Measurements from ENCODE around the gene TRIM46.

Gene TRIM46

DNA sequence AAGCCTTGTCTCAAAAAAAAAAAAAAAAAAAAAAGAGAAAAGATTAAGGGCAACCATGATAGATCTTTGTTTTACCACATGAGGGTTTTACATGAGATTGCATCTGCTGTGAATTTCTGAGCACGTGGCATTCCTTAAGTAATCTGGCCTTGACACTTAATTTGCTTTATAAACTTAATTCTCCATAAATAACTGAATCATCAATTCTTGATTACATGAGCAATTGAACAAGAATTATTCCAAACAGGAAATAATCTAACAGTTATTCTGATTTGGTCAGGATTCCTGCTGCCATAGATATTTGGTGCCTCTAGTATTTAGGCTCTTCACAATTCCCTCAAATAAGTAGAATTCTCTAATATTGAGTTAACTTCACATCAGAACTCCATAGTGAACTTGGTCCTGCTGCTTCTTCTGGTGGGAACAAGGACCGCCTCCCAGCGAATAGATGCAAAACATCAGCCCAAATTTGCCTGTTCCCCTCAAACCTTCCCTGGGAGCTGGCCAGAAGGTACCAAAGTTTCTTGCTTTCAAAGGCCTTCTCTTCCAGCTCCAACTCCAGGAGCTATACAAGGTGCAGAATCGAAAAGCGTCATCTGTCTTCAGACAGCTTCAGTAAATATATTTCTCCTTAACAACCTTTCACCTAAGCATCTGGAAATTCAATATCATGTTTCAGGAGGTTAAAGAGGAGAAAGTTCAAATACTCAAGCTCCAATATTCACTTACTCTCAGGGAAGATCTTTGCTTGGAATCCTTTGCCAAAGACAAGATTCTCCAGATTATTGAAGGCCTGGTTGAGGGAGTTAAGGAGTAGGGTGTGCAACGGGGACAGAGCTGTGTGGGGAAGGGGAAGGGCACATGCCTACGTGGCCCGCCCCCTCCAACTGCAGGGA is 1.6 kb upstream of the TRIM46 start:
- no peak for DNase-seq

DNA sequence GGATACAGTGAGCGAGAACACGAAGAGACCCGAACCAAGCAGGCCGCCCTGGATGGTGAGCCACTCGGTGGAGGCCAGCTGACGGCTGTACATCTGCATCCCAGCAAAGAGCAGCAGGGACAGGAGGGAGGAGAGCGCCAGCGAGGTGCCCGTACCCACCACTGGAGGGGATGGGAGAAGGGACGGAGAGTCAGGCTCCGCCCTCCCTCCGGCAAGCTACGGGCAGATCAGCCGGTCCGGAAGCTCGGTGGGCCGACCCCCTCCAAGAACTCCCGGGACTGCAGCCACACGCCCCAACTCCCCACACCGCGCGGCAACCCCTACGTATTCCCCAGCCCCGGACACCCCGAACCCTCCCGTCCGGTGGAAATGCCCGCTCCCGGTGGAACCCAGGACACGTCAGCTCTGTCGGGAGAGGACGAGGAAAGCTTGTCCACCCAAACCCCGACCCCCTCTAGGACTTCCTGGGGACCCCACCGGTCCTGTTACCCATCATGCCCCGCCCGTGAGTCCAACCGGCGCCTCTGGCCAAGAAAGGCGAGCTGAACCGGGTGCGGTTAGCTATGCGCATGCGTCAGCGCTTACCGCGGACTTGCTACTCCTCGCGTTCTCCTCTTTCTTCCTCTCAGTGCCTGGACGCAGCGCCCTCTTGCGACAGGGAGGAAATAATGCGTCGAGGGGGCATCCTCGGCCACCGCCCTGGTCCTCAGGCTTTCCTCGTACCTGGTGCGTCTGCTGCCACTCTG is 744 bp upstream of the TRIM46 start, which contains the start of gene KRTCAP2:
TSS of gene KRTCAP2 (minus strand) at position 573 of the 746 bp plus-strand sequence. CDS start at position 493, 80 bp downstream.
- DNase-seq: peak; percentile 99

DNA sequence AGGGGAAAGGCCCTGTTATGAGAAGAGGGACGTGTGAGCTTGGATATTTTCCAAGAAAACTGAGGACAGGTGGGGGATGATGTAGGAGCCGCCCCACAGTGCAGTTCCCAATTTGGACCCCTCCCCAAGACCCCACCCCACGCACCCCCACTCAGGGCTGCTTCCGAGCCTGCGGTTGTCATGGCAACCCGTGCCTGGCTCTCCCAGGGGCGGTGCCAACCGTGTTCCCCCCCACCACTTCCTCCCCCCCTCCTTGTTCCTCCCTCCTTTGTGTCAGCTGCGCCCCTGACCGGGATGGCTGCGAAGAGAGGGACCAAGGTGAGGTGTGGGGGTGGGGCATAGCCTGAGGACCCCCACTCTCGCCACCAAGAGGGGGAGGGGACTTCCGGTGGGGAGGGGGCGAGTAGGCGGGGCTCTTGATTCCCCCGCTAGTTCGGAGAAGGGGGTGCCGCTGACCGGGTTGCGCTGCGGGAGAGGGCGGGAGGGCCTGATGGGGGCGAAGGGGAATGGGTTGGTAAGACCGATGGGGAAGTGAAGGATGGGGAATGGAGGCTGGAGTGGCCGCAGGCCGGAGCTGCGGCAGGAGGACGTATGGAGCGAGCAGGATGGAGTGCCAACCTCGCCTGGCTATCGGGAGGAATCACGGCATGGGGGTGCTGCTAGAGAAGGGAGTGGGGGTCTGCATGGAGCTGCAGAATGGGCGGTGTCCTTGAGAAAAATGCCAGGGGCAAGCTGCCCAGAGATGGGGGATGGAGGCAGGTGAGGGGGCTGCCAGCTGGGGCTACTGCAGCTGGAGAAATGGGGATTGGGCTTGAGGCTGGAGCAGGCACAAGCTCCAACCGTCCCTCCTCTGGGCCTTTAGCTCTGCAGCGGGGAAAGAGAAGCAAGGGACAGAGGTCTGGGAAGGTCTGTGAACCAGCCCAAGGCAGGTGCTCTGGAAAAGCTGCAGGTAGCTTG is 953 bp downstream of the TRIM46 start:
- DNase-seq: peak; percentile 73

DNA sequence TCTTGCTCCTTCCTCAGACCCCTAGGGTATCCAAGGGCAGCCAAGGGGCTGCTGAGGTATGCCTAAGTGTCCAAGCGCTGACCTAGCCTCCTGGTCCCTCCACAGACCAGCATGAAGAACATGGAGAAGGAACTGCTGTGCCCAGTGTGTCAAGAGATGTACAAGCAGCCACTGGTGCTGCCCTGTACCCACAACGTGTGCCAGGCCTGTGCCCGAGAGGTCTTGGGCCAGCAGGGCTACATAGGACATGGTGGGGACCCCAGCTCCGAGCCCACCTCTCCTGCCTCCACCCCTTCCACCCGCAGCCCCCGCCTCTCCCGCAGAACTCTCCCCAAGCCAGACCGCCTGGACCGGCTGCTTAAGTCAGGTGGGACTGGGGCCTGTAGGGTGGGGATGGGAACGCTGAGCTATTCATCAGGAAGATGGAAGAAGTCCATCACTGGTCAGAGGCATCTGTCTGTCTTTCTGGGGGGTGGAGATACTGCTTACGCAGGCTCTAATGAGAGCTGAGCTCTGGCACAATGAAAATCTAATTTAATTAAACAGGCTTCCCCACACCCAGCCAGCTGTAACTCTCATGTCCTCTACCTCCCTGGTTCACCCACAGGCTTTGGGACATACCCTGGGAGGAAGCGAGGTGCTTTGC is 1.8 kb downstream of the TRIM46 start:
- no peak for DNase-seq

DNA sequence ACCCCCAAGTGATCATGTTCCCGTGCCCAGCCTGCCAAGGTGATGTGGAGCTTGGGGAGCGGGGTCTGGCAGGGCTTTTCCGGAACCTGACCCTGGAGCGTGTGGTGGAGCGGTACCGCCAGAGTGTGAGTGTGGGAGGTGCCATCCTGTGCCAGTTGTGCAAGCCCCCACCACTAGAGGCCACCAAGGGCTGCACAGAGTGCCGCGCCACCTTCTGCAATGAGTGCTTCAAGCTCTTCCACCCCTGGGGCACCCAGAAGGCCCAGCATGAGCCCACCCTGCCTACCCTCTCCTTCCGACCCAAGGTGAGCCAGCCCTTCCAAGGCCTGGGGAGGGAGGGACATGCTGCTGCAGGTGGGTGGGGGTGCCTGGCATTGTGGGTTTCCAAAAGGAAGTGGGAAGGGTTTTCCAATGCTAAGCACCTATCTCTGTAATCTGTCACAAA is 2.3 kb downstream of the TRIM46 start:
- DNase-seq: peak; percentile 80

DNA sequence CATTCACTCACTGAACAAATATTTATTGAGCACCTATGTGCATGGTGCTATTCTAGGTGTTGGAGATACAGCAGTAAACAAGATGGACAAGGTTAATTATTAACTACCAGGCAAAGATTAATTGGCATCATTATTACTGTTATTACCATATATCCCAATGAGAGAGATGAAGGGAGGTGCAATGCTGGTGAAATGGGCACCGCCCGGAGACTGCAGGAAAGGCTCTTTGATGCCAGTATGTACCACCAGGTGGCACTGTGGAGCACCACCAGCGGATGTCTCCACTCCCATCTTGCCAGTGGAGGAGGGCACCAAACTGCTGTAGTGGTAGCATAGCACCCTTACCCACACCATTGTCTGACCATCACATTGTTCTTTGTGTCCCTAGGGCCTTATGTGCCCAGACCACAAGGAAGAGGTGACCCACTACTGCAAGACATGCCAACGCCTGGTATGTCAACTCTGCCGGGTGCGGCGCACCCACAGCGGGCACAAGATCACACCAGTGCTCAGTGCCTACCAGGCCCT is 3.0 kb downstream of the TRIM46 start:
- peak; percentile 94 for DNase-seq

DNA sequence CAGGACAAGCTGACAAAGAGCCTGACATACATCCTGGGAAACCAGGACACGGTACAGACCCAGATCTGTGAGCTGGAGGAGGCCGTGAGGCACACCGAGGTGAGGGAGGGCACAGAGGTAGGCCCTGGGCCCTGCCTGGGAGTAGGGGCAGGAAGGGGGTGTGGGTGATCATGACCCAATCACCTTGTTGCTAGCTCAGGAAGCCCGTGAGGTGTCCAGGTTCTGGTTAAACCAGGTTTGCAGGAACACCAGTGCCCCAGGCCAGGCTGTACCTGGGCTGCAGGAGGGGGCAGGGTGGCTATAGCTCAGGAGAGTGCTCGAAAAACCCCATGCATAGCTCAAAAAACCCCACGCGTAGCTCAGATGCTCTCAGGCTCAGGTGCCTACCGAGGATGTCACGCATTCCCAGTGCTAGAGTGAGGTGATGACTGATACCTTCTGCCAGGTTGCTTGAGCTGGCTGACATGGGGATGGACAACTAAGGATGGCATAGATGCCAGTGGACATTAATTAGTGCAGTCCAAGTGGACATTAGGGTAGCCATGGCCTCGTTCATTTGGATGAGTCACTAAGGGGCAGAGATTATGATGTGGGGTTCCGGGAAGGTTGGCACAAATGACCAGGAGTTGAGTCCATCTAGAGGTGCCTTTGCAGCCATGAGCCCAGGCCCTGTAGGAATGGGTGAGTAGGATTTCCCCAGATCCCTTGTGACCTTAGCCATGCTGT is 3.7 kb downstream of the TRIM46 start:
- DNase-seq: no peak

DNA sequence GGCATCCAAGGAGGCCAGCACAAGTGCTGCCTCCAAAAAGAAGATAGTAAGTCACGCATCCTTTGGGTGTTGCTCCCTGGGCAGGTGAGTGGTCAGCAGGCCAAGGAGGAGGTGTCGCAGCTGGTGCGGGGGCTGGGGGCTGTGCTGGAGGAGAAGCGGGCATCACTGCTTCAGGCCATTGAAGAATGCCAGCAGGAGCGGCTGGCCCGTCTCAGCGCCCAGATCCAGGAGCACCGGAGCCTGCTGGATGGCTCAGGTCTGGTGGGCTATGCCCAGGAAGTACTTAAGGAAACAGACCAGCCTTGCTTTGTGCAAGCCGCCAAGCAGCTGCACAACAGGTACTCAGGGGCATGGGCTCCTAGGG is 4.3 kb downstream of the TRIM46 start:
- DNase-seq: no peak

DNA sequence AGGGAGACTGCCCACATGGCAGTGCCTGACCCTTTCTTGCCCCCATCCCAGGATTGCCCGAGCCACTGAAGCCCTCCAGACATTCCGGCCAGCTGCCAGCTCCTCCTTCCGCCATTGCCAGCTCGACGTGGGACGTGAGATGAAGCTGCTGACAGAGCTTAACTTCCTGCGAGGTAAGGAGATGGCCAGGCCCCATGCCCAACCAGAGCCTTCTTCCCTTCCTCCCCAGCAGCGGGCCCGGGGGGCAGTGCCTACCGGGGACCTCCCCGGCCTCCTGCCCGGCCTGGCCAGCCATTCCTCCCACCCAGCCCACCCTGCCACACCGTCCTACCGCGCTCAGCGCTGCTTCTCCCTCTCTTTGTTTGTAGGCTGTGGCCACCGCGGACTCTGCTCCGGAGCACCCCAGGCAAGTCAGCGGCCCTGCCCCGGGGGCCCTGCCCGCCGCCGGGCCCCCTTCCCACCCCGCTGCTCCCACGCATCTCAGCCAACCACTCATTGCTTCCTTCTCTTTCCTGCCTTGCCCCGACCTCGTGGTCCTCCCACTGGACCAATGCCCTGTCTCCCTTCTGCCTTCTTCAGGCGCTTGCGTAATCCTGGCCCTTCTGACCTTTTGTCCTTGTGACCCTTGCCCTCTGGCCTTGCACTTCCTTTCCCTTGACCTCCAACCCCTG is 4.9 kb downstream of the TRIM46 start:
- DNase-seq: no peak

DNA sequence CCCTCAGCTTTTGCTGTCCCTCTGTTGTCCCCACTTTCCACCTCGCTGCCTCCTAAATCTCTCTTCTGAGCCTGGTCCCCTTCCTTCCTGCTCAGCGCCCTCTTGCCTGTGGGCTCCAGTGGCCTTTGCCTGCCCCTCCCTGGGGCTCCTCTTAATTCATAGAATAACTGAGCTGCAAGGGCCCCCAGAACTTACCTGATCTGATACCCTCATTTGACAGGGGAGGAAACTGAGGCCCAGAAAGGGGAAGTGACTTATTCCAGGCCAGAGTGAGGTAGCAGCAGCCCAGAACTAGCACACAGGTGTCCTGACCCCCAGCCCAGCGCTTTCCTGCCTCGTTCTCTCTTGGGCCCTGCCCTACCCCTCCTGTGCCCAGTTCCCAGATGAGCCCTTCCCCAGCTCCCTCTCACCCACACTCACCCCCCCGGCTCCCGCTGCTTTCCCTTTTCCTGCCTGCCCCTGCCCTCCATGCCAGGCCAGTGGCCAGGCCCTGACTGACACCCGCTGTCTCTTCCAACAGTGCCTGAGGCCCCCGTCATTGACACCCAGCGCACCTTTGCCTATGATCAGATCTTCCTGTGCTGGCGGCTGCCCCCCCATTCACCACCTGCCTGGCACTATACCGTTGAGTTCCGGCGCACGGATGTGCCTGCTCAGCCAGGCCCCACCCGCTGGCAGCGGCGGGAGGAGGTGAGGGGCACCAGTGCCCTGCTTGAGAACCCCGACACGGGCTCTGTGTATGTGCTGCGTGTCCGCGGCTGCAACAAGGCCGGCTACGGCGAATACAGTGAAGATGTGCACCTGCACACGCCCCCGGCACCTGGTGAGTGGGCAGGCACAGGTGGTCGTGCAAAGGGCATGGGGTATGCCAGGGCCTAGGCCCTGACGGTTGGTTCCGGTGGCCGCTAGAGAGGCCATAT is 5.7 kb downstream of the TRIM46 start:
- no peak for DNase-seq

DNA sequence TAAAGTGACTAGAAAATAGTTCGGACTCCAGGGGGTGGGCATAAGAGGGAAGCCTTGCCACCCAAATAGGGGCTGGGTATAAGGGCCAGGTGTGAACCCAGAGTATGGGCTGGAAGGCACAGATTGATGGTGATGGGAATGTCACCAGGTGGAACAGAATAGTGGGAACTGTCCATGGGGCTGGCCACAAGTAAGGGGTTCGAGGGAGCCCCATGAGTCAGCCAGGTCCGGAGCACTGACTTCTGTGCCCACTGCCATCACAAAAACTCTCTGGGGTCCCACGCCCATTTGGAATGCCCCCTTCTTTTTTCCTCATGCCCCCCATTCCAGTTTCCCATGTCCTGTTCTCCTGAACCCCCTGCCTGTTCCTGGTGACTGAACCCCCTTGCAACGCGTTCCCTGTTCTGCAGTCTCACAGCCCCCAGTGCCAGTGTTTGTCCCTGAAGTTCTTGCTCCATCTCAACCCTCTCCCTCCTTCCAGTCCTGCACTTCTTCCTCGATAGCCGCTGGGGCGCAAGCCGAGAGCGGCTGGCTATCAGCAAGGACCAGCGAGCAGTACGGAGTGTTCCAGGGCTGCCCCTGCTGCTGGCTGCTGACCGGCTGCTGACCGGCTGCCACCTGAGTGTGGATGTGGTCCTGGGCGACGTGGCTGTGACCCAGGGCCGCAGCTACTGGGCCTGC is 7.9 kb downstream of the TRIM46 start:
- DNase-seq: no peak

DNA sequence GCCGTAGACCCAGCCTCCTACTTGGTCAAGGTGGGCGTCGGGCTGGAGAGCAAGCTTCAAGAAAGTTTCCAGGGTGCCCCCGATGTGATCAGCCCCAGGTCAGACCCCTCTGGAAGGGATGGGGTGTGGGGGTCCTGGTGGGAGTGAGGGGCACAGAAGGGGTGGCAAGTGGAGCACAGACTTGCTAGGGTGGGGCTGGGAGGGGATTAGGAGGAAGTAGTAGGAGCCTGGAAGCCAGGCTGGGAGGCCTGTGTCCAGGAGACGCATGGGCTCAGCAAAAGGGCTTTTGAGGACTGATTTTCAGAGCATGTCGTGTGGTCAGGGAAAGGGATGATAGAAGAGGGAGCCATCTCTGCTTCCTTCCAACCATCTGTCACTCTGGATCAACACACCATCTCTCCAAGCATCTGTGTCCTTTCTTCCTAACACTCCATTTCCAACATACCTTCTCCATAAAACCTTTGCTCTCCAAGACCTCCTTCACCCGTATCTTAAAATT is 8.5 kb downstream of the TRIM46 start:
- DNase-seq: no peak

DNA sequence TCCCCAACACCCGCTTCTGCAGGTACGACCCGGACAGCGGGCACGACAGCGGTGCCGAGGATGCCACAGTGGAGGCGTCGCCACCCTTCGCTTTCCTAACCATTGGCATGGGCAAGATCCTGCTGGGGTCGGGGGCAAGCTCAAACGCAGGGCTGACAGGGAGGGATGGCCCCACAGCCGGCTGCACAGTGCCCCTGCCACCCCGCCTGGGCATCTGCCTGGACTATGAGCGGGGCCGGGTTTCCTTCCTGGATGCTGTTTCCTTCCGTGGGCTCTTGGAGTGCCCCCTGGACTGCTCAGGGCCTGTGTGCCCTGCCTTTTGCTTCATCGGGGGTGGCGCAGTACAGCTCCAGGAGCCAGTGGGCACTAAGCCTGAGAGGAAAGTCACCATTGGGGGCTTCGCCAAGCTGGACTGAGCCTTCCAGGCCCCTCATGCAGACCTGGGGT is 10.1 kb downstream of the TRIM46 start:
- no peak for DNase-seq

DNA sequence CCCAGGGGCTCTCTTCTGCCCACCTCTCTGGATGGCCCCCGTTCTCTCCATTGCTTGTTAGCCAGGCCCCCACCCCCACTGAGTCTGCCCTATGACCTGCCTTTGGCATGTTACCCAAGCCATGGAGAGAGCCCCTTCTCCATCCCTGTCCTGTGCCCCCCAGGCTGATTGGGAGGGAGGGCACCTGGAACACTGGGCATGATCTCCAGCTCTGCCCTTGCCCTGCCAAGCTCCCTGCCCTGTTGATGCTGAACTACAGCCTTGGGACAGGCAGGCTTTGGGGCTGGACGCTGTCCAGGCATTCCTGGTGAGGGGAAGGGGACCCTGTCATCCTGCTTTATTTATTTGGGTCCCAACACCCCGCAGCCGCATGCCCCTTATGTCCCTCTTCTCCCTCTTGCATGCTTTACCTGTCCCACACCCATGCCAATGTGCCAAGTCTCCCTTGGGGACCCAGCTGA is 10.7 kb downstream of the TRIM46 start:
- no peak for DNase-seq

DNA sequence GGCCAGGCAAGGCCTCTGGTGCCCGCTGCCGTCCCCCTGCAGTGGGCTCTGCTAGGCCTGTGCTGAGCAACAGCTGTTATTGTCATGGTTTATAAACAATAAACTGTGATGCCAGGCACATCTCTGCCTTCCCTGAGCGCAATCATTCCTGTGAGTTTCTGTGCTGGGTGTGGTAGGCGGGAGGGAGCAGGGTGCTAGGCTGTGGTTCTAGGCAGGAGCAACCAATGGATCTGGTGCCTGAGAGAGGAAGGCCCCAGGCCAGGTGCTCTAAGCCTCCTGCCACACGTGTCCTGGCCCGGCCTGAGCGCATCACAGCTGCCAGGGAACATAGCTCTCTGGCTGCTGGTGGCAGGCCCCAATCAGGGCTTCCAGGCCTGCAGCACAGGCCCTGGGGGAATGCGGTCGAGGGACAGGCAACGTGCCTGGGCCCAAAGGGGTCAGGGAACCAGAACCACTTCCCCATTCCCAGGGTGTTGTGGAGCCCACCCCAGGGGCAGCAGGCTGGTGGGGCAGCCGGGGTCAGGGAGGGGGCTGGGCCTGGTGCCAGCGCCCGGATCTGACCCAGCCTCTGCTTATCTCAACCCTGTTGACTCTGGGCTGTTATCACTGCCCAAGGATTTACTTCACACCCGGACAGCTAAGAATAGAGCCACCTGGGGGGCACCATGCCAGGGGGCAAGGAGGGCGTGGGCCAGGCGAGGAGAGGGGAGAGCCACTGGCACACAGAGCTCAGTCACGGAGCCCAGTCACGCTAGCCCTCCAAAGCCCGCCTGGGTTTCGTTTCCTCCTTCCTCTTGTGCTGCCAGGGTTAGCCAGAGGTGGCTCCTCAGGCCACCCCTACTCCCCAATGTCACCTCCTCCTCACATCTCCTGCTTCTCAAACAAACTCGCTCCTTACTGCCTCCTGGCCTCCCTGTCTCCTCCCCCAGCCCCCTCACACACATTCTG is 11.5 kb downstream of the TRIM46 start:
- DNase-seq: peak; percentile 72

DNA sequence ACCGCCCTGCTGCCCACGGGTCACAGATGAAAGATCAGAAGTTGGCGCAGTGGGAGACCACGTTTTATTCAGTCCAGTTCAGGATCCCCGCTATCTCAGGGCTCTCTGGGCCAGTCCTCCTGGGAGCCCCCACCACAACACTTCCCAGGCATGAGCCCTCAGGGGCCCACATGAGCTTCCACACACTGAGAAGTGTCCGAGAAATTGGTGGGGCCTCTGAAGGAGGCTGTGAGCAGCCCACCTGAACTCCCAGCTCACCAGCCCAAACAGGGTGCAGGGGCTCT is 12.1 kb downstream of the TRIM46 start:
- DNase-seq: no peak

DNA sequence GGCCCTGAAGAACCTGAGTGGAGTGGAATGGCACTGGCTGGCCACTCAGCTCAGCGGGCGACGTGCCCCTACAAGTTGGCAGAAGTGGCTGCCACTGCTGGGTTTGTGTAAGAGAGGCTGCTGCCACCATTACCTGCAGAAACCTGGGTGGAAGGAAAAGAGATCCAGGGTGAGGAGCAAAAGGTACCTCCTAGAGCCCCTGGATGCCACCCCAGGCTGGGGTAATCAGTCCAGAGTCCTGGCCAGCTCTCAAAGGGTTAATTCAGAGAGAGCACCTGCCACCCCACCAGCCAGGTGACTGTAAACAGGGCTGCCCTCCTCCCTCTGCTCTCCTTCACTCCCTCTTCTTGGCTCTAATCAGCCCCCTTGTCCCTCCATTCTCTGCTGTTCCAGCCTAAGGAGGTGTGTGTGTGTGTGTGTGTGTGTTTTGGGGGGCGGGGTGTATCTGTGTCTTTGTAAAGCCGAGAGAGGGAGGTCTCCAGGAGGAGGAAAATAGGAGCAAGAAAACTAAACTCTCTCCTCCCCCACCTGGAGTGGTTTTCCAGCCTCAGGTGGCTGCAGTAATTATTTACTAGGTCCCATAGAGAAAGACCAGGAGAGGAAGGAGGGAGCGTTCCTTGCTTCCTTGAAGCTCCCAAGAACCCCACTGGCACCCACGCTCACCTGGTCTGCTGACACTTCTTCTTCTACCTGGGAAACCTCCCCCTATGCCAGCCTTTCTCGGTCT is 12.6 kb downstream of the TRIM46 start:
- no peak for DNase-seq
